Uterus (tissue), 4 donors: ENCODE measurements around the gene FAM25A. TPM values are rescaled to one million over a fixed set of nuclear protein-coding genes. Genes with fewer than 3 reads are reported as not detected.
"Not testable (repeated sequence)": the region's sequence is repeated elsewhere in the genome, so short reads cannot be mapped to it uniquely, and the experiment has no call there.

Experiments used
- DNase-seq, 2 donors: peaks; one replicate each; pipeline ENCODE4 v3.0.0-alpha.2; 2019 to 2020
- H3K27ac ChIP-seq, 2 donors: fragments of 200-600 bp; sonication (generic); 1 replicate in 1 of 2; 2 replicates in 1 of 2; pipeline ENCODE4 v1.5.1; 2016 to 2018
- H3K27me3 ChIP-seq, 2 donors: fragments of 200-600 bp; sonication (generic); one replicate each; pipeline ENCODE4 v1.5.1; 2018 to 2019; ENCODE audit warnings: control low read depth in 1 of 2
- H3K36me3 ChIP-seq, 2 donors: fragments of 200-600 bp; sonication (generic); one replicate each; pipeline ENCODE4 v1.5.1; 2019; ENCODE audit warnings: control low read depth in 1 of 2
- H3K4me1 ChIP-seq, 2 donors: fragments of 200-600 bp; sonication (generic); one replicate each; pipeline ENCODE4 v1.5.1; 2018 to 2019; ENCODE audit warnings: control low read depth in 1 of 2
- H3K4me3 ChIP-seq, 2 donors: fragments of 200-600 bp; sonication (generic); 1 replicate in 1 of 2; 2 replicates in 1 of 2; pipeline ENCODE4 v1.5.1; 2018 to 2019; ENCODE audit warnings: mild to moderate bottlenecking in 1 of 2
- H3K9me3 ChIP-seq, 2 donors: fragments of 200-600 bp; sonication (generic); one replicate each; pipeline ENCODE4 v1.5.1; 2019; ENCODE audit warnings: control low read depth in 1 of 2
- POLR2A ChIP-seq, 2 donors: fragments of 450-650 bp; IDR thresholded peaks; one replicate each; pipeline ENCODE4 v1.6.1; 2016; ENCODE audit warnings: antibody characterized with exemption in 2 of 2, mild to moderate bottlenecking in 1 of 2, moderate library complexity in 1 of 2
- intact Hi-C: fragments of 100-400 bp; cut with DNase I; formaldehyde crosslinking; loops from one replicate; pipeline ENCODE4 v1.15.1; 2023; ENCODE audit warnings: low total_unique reads
- total RNA-seq, 4 donors: library from RNA; depleted of rRNA in 3 of 4; stranded (reverse); fragments of >200 nt in 3 of 4; gene quantifications; one replicate each; pipeline versions ENCODE4 v1.1.0 to v1.2.4, GENCODE V29; 2014 to 2023
- TF ChIP-seq, protein P1 (sequence below), 4 experiments: fragments of 200-600 bp in 2 of 4; fragments of 450-650 bp in 2 of 4; sonication (generic) in 2 of 4; IDR thresholded peaks; one replicate each; pipeline ENCODE4 v1.5.1; 2016 to 2019; ENCODE audit warnings: antibody characterized with exemption in 4 of 4, mild to moderate bottlenecking in 2 of 4, moderate library complexity in 1 of 4
- donor health status: DM: yes; HTN: yes; CAD: no.

FAM25A gene
- not detected for total RNA-seq

DNA sequence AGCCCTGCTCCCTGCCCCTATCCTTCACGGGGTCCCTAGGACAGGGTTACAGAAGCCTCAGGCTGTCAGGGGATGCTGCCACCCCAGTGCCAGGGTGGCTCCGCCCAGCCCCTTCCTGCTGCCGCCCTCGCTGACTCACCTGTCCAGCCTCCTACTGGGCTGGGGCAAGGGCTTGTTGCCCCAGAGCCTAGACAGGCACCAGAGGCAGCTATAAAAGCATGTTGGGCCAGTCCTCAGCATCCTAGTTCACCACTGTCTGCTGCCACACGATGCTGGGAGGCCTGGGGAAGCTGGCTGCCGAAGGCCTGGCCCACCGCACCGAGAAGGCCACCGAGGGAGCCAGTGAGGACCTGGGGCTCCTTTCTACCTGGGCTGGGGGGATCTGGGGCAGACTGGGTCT, at the start of gene FAM25A:
TSS of gene FAM25A (plus strand) at position 239 of the 400 bp plus-strand sequence. CDS start at position 270, 31 bp downstream.
- H3K4me1 ChIP-seq, H3K4me3 ChIP-seq, DNase-seq, H3K36me3 ChIP-seq, H3K27ac ChIP-seq, intact Hi-C loops, H3K27me3 ChIP-seq, H3K9me3 ChIP-seq: not testable (repeated sequence)

DNA sequence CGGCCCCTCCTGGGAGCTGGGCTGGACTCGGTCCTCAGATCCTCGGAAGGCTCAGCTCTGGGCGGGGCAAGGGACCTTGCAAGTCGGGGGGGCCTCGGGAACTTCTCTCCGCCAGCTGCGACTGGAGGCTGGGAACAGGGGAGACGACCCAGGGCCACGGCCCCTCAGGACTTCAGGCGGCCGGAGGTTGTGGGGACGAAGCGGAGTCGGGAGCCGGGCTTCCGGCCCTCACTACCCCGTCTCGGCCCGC, 49.2 kb upstream of the FAM25A start:
- Histone ChIP-seq H3K27me3 (no peaks in the 10 kb centered on the region), H3K9me3 (no peaks in the 10 kb centered on the region), H3K27ac (peak overlapping the region; percentile 98 to 99), H3K4me3 (peak overlapping the region; percentile 55 to 79), H3K36me3 (no peaks in the 10 kb centered on the region), H3K4me1 (peaks cover 0 to 26% of the 10 kb centered on the region in 2 donors)
- TF ChIP-seq, protein P1, sequence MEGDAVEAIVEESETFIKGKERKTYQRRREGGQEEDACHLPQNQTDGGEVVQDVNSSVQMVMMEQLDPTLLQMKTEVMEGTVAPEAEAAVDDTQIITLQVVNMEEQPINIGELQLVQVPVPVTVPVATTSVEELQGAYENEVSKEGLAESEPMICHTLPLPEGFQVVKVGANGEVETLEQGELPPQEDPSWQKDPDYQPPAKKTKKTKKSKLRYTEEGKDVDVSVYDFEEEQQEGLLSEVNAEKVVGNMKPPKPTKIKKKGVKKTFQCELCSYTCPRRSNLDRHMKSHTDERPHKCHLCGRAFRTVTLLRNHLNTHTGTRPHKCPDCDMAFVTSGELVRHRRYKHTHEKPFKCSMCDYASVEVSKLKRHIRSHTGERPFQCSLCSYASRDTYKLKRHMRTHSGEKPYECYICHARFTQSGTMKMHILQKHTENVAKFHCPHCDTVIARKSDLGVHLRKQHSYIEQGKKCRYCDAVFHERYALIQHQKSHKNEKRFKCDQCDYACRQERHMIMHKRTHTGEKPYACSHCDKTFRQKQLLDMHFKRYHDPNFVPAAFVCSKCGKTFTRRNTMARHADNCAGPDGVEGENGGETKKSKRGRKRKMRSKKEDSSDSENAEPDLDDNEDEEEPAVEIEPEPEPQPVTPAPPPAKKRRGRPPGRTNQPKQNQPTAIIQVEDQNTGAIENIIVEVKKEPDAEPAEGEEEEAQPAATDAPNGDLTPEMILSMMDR (IDR thresholded peaks at IDR 0.05), result peak in 1 of 4 experiments; percentile 4
- TF ChIP-seq POLR2A (IDR thresholded peaks at IDR 0.05), result peak; percentile 90 to 99
- no peak for DNase-seq
- intact Hi-C loops, result no loop called here

DNA sequence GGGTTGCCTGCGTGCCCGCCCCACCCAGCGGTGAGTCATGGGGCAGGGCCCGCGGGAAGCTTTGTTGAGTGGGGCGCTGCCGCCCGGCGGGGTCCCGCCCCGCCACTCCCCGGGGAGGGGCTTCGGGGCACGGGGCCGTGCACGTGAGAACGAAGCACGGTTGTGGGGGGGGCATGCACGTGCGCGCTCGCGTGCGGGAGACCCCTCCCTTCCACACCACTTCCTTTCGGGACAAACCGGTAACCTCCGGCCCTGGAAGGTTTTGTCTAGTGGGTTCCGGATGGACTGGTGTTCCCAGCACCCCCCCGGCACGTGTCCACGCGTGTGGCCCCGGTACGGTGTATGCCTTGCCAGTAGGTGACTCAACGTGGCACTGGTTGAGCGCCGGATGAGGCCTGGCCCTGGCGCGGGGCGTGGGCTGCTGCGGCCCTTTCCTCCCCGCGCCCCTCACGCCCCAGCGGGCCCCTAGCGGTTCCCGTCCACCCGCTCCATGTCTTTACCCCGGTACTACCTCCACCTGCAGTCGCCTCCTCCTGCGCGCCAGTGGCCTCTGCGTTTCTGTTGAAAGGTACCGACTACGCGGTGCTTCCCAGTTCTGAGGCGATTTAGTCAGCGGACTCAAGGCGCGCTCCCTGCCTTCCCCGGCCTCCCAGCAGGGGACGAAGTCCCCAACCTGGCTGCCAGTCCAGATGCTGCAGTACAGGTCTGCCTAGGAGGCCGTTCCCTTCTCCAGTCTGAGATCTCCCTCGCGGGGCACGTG, 48.7 kb upstream of the FAM25A start:
- DNase-seq, result peak; percentile 94 to 98
- Histone ChIP-seq H3K4me1 (peaks cover 0 to 22% of the 10 kb centered on the region in 2 donors), H3K27ac (peak overlapping the region; percentile 98 to 99), H3K36me3 (no peaks in the 10 kb centered on the region), H3K4me3 (peak overlapping the region; percentile 55 to 79), H3K9me3 (no peaks in the 10 kb centered on the region), H3K27me3 (no peaks in the 10 kb centered on the region)
- intact Hi-C loops, result no loop called here
- TF ChIP-seq, protein P1 (IDR thresholded peaks at IDR 0.05), result peak in 3 of 4 experiments; percentile 2 to 23 (median 3)
- no peak for TF ChIP-seq POLR2A (IDR thresholded peaks at IDR 0.05)

DNA sequence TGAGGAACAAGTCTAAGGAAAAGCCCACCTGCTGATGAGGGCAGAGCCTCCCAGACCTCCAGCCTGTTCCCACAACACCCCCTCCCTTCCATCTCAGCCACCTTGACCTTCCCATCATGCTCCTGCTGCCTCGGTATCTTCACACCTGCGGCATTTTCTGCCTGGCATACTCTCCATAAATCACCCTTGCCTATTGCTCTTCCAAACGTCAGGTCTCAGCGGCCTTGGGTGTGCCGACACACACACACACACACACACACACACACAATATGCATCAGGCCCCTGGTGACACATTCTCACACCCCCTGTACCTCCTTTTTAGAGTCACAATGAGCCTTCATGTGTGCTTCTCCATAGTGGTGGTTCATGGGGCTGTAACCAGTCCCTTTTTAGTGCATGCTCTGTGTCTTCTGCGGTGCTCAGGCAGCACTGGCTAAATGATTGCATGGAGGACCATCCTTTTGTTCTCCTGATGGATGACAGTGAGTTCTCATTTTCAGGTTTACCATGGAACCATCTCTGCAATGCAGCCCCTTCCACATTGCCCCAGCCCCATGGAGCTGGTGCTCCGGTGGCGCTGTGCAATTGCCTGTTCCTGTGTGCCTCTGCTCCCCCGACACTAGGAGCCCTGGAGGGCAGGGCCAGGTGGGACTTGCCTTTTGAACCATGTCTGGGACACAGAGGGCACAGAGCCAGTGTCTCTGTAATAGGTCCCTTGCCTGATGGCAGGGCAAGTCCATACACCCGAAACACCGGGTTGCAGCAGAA, 47.3 kb upstream of the FAM25A start:
- peak in 1 of 2 donors; percentile 27 for DNase-seq
- Histone ChIP-seq H3K36me3 (no peaks in the 10 kb centered on the region), H3K27ac (peak overlapping the region; percentile 98 to 99), H3K9me3 (no peaks in the 10 kb centered on the region), H3K27me3 (no peaks in the 10 kb centered on the region), H3K4me3 (no peak overlapping the region), H3K4me1 (peaks cover 0 to 8% of the 10 kb centered on the region in 2 donors)
- intact Hi-C loops, result no loop called here
- TF ChIP-seq, protein P1 (IDR thresholded peaks at IDR 0.05), result no peak
- TF ChIP-seq POLR2A (IDR thresholded peaks at IDR 0.05), result no peak

DNA sequence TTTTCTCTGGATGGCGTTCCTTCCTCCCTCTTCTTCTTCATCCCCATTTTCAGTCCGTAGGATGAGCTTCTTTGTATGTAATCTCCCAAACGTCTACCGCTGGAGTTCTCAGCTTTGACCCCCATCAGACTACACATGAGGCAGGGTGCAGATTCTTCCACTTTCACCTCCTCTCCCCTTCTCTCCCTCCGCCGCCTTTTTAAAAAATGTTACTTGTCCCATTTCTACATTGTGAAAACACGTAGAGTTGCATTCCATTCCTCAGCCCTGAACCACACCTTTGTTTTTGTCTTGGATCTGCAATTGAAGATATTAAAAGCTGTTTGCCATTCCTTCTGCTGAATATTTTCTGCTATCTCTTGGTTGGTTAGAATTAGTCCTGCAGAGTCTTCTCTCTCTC, 45.6 kb upstream of the FAM25A start:
- Histone ChIP-seq H3K4me3 (no peak overlapping the region), H3K36me3 (no peaks in the 10 kb centered on the region), H3K27ac (peak overlapping the region in 1 of 2 donors; percentile 98), H3K27me3 (no peaks in the 10 kb centered on the region), H3K9me3 (no peaks in the 10 kb centered on the region), H3K4me1 (peaks cover 0 to 6% of the 10 kb centered on the region in 2 donors)
- intact Hi-C loops, result no loop called here
- DNase-seq, result no peak
- TF ChIP-seq, protein P1 (IDR thresholded peaks at IDR 0.05), result no peak
- TF ChIP-seq POLR2A (IDR thresholded peaks at IDR 0.05), result no peak
